ENCODE data around the gene CASZ1.

The CASZ1 gene

DNA sequence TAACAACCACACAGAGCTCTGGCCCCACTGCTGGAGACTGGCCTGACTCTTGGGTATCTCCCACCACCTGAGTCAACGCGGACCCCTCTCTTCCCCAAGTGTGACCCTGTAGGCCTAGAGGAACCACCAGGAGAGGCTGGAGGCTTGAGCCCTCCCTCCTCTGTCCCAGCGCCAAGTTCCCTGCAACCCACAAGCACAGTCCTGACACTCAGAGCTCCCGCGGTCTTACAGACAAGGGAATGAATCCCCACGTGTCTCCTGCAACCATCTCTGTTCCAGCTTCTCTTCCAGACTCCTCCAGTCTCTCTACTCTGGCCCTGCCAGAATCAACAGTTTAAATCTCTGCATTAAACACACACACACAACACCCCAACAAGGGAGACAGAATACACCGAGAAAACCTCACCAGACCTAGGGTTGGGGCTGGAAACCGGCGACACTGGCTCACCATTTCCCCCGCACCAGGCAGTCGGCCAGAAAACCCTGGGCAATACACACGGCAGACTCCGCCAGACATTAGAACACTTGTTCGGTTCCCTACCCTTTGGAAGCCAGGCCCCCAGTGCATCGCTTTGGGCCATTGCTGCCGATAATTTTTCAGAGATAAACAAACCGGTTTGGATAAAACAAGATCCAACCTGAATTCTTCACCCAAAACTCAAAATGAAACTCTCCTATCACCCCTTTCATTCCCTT lies 21.7 kb downstream of the CASZ1 start:
- DNase-seq, result no peak

DNA sequence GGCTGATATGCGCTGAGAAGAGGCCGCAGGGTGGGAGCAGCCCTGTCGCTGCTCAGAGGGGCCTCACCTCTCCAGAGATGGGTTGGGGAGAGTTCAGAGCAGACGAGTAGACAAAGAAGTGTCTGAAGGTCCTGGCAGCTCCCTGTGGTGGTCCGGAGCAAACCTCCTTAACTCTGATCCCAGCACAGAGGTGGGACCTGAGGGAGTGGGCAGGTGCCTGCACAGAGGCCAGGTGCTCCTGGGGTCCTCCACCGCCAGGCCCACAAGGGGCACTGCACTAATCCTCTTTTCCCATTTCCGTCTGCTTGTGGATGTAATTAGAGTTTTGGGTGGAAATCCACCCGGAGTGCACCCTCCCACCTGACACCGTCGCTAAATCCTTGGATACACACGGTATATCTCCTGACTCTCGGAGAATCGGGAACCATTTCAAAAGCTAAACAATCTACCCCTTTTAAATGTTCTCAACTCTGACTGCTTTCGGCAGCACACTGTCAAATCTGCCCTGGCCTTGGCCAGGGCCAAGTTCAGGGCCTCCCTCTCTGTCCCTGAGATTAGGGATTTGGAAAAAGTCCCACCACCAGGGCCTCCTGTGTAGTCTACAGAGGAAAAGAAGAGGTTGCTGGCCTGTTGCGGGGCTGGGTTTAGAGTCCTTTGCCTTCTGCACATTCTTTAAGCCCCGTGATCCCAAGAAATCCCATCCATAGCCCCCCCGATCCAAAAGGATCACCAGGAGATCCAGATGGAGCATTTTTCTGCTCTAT lies 22.4 kb downstream of the CASZ1 start:
- DNase-seq, result no peak

DNA sequence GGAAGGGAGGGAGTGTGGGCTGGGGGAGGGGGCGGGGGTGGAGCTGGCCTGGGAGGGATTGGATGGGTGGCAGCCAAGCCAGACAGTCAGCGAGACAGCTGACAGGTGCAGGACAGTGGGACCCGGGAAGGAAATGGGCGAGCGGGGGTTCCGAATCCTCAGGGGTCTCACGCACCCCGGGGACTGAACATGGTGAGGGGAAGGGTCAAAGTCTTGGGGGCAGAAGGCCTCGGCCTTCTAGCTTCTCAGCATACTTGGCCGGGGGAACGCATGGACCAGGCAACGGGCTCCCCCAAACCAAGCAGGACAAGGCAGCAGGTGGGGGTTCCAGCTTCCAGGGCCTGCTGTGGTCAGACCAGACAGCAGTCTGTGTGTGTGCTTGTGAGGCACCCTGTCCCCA lies 23.1 kb downstream of the CASZ1 start:
- no peak for DNase-seq

DNA sequence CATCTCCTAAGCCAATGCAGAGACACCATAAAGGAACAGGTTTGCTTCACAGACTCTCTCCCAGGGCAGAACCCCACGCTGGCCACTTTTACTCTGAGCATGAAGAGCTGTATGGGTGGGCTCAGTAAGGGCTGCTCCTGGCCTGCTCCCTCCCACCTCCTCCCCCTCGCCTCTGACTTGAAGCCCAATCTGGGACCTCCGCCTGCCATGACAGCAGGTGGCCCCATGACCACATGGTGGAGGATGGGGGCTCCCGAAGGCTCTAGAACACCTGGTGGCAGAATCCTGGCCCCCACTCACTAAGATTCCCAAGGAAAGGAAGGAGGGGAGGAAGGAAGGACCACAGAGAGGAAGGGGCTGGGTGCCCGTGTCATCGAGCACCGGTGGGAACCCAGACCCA lies 23.7 kb downstream of the CASZ1 start:
- no peak for DNase-seq

DNA sequence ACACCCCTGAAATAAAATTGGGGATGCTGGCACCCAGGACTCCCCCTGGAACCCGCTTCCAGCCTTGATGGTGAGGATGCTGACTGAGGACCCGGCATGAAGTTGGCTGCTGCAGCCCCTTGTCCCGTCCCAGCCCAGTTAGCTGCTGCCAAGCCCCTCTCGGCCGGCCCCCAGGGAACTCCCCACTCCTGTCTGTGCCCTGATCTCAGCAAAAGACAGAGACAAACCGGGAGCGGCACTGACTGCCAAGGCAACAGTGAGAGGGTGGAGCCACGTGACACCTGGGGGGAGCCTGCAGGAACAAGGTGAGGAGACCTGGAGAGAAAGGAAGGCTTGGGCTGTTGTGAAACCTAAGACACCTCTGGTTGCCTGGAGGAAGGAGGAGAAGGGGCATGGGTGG lies 24.7 kb downstream of the CASZ1 start:
- no peak for DNase-seq

DNA sequence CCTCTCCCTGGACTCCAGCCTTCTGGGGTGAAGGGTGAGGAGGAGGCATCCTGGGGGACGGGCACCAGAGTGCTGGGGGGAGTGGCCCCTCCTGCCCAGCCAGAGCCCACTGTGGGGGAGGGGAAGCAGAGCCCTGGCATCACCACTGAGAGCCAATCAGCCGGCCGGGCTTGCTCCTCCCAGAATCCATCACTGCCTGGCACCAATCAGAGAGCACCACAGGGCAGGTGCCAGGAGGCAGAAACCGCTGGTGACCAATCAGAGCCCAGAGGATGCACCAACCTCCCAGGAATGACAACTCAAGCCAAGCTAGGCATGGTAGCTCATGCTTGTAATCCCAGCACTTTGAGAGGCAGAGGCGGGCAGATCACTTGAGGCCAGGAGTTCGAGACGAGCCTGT lies 27.9 kb downstream of the CASZ1 start:
- DNase-seq, result no peak

DNA sequence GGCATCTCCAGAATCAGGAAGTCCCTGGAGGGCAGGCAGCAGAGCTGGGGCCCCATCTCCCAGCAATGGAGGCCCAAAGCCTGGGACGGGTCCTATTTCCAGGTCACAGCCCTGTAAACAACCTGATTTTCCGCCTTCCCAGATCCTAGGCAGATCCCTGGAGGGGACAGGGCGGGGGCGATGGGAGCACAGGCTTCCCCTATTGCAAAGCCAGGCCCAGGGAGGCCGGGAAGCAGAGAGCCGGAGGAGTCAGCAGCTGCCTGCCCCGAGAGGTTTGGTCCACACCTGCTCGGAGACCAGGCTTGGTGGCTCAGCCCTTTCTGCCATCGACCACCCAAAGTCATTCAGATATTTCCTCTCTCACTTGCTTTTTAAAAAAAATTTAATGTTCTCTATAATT lies 29.2 kb downstream of the CASZ1 start:
- DNase-seq, result no peak

DNA sequence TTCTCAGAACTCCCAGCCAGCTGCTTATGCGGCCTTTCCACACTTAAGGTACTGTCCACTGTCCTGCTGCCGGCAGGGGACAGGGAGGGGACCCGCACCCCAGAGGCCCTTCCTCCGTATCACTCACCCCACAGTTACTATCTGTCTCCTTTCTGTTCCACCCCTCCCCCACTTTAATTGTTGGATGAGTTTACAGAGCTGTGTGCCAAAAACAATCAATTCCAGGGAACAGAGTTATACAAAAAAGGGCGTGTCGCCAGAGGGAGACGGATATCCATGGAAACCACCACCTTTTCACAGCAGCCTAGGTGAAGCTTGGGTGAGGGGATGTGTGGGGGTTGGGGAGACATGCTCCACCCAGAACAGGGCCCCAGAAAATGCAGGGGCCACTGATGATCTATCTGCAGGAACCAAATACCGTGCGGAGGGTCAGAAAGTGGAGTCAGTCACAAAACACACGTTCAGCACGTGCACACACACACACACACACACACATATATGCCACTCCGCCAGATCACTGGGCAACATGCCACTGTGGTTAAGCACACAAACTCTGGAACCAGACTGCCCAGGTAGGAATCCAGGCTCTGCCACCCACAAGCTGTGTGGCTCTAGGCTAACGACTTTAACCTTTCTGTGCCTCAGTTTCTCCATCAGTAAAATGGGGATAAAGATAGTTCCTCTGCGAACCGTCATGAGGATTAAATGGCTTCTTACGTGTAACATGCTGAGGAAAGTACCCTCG lies 30.5 kb downstream of the CASZ1 start:
- DNase-seq, result no peak

DNA sequence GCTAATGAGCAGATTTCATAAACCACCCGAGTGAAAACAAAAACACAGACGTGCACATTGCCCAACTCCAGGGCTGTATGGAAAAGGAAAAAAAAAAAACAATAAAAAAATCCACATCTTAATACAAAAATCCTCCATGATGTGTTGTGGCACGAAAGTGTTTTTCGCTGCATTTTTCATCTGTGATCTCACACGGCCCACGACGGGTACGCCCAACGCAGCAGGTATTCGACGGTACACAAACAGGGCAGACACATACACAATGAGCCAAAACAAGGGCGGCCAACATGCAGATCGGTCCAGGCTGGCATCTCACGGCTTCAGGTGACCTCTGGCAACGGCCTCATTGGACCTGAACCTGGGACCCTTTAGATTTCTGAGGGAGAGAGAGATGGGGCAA lies 31.1 kb downstream of the CASZ1 start:
- DNase-seq, result no peak

DNA sequence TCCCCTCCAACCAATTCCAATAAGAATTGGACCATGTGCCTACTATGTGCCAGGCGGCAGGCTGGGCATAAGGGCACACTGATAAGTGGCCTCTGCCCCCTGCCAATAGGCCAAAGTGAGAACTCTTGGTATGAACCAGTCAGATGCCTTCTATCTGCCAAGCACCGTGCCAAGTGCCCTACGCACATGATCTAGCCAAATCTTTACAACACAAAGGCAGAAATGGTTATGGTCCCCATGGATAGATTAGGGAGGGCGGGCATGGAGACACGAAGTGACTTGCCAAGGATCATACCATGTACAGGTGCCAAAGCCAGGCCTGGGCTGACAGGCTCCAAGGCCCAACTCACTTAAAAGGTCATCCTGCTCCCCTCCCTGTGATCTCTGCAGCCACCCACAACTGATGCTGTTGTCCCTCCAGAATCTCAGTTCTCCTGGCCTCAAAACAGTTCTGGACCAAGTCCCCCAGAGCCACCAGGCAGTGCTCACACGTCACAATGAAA lies 32.1 kb downstream of the CASZ1 start:
- DNase-seq, result no peak

DNA sequence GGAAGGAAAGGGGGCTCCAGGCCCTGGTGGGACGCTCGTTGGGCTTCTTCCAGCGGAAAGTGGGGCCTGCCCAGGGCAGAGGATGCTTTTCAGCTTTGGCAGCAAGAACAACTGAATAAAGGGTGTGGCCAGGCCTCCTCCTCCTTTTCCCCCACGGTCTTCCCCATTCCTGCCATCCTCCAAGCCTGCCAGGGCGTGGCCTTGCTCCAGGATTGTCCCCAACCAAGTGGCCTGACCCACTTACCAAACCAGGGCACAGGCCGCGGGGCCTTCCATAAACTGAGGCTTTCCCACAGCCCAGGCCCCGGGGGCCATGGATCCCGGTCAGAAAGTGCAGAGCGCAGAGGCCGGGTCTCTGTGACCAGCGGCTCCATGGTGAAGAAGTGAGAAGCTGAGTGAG lies 33.6 kb downstream of the CASZ1 start:
- no peak for DNase-seq

DNA sequence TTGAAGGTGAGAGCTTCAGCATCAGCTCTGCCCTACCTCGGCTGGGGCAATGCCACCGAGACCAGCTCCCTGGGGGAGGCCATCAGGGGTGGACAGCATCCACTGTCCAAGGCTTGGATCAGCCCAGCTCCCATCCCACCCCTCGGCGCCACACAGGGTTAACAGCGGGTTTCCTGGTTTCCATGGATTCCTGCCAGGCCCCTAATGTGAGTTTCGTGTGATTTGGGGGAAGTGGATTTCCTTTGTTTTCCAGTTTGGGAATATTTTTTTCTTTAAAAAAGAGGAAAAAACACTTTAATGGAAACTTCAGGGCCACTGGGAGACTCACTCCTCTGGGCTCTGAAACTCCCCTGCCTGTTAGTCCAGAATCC lies 34.3 kb downstream of the CASZ1 start:
- no peak for DNase-seq

DNA sequence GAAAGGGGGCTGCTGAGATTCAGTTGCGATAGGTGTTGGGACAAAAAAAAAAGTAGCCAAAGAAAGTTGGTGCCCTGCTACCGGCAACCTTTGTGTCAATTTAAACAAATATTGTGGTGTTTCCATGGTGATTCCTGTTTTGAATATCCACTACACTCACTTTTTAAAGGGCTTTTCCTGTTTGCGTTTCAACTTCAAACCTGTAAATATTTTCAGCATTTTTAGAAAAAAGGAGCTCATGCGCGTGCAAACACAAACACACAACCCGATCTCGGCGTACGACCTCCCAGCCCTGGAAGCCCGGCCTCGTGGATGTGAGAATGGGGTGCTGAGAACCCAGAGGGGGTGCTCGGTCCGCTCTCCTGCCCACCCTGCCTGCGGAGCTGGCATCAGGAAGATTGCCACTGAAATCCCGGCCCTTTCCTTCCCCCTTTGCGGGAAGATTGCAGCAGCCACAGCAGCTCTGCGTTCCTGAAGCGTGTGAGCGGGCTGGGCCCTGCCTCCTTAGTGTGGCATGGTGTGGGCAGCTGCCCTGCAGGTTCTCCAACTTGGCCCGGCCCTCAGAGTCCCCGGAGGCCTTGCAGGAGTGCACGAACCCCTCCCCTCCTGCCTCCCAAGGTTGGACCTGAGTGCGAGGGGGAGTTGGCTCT lies 34.8 kb downstream of the CASZ1 start:
- DNase-seq, result no peak

DNA sequence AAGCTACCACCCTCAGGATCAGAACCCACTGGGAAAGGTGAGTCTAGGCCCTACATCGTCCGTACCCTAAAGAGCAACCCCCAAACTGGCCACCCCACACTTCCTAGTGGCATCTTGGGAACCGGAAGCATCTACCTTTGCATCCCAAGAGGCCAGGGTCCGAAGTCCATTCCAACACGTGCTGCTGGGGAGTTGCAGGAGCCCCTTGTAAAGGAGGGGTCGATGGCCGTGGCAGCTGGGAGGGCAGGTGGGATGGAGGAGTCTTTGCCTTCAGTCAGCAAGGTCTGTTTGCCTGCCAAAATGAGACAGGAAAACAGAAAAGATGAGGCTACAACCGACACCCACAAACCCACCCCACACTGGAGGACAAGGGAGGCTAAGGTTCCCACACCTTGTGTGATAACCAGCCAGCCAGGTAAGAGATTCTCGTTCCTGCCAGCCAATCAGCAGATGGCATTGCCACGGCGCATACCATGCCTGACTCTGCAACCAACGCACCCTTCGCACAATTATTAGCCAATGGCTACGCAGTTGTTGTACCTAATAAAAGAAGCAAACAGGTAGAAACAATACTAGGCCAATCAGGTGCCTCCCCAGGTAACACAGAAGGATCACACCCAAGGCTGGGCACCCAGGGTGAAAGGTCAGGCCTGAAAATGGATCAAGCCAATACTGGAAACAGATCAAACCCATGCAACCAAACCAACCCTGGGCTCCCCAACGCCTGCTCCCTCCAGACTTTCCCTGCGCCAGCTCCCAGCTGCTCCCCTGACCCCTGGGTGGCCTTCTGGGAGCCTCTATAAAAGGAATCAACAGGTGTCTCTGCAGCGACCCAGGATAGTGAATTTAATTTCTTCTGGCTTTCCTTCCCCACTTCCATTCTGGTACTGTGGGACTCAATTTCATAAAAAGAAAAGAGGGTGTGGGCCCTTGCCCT lies 35.6 kb downstream of the CASZ1 start:
- DNase-seq, result no peak

DNA sequence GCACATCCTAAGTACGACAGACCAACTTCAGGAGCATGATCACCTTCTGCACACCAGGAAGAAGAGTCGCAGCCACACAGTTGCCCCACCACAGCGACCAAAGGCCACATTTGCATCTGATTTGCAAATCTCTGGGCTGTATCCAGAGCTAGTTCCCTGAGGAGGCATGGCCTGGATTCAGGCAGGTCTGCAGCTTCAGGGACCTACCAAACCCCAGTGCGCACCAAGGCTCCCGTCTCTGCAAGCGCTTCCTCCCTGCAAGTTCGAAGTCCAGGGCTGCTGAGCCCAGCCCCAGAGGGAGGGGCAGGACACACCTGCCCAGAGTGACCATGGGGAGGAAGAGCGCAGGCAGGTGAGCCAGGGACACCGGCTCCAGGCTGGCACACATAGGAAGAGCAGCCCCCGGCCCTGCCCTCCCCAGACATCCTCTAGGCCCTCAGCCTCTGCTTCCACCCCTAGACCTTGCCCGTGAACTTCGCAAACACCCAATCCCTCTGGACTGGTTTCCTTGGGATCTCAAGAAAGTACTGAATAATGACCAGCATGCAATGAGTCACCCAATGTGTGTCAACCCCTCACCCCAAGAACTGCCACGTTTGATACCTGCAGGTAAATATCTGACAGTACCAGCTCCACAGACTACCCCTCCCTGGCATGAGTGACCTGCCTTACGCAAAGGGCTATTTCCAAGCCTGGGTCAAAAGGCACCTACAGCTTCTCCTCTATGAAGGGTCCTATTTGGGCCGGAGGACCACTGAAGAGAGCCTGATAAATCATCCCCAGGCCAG lies 36.8 kb downstream of the CASZ1 start:
- no peak for DNase-seq

DNA sequence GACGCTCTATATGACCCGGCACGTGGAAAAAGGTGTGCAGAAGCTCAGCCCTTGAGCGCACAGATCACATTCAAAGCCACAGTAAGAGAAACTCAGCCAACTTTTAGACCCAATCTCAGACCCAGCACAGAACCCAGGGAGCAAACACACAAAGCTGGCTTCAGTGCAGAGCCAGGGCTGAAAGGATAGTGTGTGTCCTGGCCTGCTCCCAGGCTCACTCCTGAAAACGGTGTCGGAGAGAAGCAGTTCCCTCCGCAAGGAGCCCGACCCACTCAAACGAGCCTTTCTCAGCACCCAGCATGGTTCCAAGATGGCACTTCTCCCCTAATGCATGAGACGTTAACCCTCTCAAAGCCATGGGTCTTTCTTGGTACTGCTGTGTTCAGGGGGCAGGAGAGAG lies 39.6 kb downstream of the CASZ1 start:
- DNase-seq, result no peak

DNA sequence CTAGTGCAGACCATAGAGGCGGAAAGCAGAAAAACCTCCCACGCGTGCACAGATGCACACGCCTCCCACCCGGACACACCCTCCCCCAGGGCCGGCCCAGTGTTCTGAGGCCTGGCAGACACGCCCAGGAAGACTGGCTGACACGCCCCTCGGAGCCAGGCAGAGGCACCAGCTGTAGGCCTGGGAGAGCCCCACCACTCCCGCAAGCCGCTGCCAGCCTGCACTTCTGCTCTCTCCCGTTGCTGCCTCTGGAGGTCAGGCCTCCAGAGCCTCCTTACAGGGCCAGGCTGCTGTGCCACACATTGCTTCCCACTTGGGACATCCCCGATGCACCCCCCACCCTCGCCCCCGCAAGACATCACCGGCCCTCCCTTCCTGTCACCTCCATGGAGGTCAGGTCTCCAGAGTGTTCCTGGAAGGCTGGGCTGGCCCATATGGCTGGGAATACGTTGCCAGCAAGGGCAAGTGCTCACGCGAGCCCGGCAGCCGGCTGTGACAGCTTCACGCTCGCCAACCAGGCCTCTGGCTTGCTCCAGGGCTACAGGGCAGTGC lies 40.4 kb downstream of the CASZ1 start:
- DNase-seq, result peak; percentile 74

DNA sequence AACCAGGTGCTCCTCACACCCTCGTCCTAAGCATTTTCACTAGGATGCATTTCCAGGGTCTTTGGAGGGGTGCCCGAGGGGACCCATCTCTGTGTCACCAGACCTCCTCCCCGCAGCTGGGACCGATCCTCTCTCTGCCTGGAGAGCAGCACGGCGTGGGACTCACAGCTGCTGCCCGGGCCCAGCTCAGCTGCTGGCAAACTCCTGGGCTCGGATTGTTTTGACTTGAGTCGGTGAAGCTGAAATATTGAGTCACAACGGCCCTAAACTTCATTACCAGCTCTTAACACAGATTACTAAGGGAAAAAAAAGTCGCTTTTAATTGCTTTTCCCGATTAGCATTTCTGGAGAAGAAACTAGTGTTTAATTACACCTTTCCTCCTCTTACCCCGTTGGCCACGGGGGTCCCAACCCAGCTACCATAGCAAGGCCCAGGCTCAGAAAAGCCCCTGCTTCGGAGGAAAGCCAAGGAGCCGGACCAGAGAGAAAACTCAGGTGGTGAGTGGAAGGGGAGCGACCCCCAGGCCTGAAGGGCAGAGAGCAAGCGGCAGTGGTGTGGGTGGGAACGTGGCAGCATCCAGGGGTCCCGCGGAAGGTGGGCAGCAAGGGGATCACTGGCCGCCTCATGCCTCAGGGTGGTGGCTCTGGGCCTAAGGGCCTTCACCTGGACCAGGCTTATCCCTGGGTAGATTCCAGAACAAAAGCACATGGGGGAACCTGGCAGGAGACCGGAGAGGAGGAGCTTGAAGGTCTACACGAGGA lies 41.7 kb downstream of the CASZ1 start:
- DNase-seq, result no peak

DNA sequence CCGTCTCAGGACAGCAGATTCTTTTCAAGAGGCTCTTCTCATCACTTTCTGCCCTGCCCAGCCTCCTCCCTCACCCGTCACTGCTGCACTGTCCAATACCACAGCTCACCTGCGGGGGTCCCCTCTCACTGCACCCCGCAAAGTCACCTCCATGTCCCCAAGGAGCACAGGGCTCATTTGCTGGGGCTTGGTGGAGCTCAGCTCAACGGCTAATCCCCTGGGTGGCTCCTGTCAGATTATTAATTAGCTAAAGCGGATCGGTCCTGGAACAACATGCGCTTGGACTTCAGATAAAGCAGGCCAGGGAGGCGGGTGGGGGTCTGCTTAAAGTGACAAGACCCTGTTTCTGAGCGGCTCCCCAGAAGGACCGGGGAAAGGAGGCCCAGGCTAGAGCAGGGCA lies 43.1 kb downstream of the CASZ1 start:
- no peak for DNase-seq

DNA sequence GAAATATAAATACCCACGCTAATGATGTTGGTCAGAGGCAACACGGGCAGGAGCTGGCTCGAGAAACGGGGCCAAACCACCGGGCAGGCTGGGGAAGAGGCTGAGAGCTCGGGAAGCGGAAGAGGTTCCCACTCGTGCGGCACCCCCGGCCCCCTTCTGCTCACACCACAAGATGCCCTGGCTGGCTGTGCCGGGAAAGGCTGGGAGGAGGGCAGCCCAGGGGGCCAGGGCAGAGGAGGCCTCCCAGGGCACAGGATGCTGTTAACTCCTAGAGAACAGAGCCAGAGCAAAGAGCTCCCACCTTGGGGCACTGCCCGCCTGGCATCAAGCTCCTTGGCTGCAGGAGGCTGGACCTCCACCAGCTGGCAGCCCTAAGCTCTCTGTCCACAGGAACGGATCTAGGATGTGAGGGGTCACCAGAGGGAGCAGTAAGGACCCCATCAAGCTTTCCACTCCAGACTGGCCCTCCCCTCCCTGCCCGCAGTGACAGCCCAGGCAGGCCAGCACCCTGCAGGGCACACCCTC lies 44.8 kb downstream of the CASZ1 start:
- no peak for DNase-seq

Data from CD4-positive, alpha-beta T cell treated with Interleukin-12 subunit alpha and Interleukin-12 subunit beta, for 1 hour (primary cell).